Fibroblast of villous mesenchyme (primary cell): ENCODE measurements around the gene LRP1. TPM values are rescaled to one million over a fixed set of nuclear protein-coding genes. Genes with fewer than 3 reads are reported as not detected.

Experiments
- DNase-seq: peaks from one replicate; pipeline ENCODE4 v3.0.0-alpha.2; 2010; ENCODE audit warnings: low read depth
- H3K4me3 ChIP-seq: 2 replicates; pipeline ENCODE4 v1.5.1; 2011; ENCODE audit warnings: low read depth, mild to moderate bottlenecking, low read length
- total RNA-seq: library from RNA; depleted of rRNA; stranded (reverse); fragments of >200 nt; gene quantifications from 2 replicates; pipeline ENCODE4 v1.2.3, GENCODE V29; 2012
- TF ChIP-seq, protein P1 (sequence below): IDR thresholded peaks from 2 replicates; pipeline ENCODE4 v1.5.1; 2012; ENCODE audit warnings: low read depth, mild to moderate bottlenecking, low read length; ENCODE audit not compliant: insufficient read depth

LRP1 gene
- total RNA-seq, 1 donor = 228 TPM

DNA sequence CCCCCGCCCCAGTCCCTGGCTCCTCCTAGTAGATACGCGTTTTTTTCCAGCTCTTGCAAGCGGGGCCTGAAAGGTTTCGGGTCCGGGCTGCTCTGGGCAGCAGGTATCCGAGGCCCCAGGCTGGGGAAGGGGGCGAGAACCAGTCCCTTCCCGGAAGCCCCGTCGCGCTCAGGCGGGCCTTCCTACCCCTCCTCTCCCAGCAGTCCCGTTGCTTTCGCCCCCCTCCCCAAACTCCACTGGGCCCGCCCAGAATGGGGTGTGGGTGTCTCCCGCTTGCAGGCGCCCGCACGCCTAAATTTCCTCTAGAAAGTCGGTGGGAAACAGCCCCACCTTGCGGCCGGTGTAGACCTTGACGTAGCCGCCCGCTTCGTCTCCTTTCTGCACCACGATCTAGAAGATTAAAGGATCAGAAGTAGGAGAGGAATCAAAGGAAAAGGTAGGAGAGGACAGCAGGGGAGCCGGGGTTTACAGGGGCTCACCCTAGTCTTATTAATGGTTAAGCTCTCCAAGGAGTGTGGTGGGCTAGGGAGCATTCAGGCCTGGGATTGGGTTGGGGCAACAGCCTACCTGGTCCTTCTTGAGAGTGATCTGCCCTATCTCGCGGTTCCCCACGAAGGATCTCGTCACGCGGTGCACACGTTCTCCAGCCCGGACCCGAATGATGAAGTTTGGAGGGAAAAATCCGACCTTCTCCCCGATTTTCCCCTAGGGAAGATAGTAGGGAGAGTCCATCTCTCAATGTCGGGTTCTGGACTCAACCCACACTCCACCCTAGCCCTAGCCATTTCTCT is 115.4 kb downstream of the LRP1 start:
- DNase-seq = peak; percentile 66
- TF ChIP-seq, protein P1, sequence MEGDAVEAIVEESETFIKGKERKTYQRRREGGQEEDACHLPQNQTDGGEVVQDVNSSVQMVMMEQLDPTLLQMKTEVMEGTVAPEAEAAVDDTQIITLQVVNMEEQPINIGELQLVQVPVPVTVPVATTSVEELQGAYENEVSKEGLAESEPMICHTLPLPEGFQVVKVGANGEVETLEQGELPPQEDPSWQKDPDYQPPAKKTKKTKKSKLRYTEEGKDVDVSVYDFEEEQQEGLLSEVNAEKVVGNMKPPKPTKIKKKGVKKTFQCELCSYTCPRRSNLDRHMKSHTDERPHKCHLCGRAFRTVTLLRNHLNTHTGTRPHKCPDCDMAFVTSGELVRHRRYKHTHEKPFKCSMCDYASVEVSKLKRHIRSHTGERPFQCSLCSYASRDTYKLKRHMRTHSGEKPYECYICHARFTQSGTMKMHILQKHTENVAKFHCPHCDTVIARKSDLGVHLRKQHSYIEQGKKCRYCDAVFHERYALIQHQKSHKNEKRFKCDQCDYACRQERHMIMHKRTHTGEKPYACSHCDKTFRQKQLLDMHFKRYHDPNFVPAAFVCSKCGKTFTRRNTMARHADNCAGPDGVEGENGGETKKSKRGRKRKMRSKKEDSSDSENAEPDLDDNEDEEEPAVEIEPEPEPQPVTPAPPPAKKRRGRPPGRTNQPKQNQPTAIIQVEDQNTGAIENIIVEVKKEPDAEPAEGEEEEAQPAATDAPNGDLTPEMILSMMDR = peak; percentile 76
- peak overlapping the region; percentile 47 for H3K4me3 ChIP-seq

DNA sequence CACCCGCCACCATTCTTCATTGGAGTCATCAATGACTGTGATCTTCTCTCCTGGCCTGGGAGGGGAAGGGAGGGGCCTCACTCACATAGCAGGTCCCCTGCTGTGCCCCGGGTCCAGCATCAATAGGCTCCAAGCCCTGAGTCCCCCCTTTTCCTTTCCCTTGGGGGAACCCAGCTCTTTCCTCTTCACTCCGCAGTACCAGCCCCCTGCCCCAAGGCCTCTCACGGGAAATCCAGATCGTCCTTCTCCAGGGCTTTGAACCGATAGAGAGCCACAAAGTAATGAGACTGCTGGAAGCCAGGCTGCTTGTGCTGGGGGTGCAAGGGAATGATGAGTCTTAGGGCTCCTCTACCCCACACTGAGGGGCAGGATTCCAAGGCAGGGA is 116.0 kb downstream of the LRP1 start:
- H3K4me3 ChIP-seq = no peak overlapping the region
- no peak for DNase-seq
- TF ChIP-seq, protein P1 = no peak

DNA sequence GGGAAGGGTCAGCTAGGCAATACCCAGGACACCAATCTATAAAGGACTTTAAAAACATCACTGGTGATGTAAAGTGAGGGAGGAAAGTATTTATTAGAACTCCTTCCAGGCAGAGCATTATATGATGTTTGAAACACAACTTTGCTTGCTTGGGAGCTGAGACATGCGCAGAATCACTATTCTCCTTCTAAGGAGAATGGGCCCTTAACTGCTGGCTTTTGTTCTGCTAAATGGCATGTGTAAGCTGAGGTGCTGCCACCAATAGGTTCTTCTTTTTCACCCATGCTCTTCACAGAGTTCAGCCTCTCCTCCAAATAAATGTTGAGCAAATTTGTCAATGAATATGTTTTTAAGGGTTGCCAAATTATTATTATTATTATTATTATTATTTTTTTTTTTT is 118.8 kb downstream of the LRP1 start:
- TF ChIP-seq, protein P1 = no peak
- H3K4me3 ChIP-seq = no peak overlapping the region
- no peak for DNase-seq

DNA sequence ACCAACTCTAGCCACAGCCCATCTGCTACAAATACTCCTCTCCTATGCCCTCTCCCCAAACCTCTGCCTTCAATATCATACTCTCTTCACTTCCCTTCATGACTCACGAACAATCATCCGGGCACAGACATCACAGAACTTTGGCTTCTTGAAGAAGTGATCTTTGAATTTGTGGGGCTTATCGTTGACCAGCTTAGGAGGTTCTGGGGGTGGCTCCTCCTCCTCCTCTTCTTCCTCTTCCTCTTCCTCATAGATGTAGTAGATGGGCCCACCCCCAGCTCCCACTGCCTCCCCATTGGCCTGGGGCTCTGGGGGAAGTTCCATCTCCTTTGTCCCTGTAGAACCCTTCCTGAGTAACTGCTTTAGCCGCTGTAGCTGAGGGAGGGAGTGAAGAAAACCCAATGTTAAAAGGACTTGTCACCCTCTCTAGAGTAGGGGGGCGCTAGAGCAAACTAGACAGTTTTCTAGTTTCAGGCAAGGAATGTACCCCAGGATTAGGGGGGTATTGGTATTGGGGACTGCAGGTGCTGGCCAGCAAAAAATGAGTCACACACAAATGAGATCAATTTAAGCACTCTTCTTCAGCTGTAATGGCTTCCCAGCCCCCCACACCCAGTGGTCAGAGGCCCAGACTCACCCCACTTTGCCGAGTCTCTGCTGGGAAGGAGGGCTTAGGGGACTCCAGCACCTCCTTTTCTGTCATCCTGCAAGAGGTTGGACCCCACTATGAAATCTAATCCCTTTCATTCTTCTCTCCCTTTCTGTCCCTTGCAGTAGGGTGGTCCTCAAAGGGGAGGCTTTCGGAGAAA is 120.9 kb downstream of the LRP1 start:
- H3K4me3 ChIP-seq = no peak overlapping the region
- no peak for DNase-seq
- TF ChIP-seq, protein P1 = no peak

DNA sequence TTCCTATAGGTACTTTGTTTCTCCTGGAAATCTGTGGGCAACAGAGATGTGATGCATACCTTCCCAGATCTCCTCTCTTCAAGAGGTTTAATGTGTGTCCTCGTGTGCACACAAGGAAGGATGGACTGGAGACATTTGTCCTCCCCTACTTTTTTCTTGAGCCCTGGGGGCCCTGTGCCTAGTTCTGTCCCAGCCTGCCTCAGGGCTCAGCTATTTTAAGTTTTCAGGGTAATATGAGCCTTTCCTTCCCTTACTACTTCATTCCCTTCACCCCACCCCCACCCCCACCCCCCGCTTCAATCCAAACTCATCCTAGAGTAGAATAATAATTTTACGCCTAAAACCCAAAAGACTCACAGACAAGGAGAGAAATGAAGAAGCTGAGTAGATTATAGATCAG is 122.3 kb downstream of the LRP1 start:
- TF ChIP-seq, protein P1 = no peak
- no peak overlapping the region for H3K4me3 ChIP-seq
- no peak for DNase-seq

GRCh38 chr12:57250956-57251355 is 122.7 kb downstream of the LRP1 start, which contains the start of gene STAC3:
TSS of gene STAC3 (minus strand) at chr12:57251187. CDS start at chr12:57249636, 1,551 bp downstream.
- TF ChIP-seq, protein P1 = no peak
- no peak within 1 kb of the TSS for H3K4me3 ChIP-seq
- no peak for DNase-seq
